NCI-H1105 treated with DMSO at 0.1 percent for 48 hours (cell line): Measurements from ENCODE around the gene URI1.

Source experiments
- DNase-seq: peaks from one replicate; lab custom pipeline; 2025; lab: John Stamatoyannopoulos, UW

The URI1 gene

DNA sequence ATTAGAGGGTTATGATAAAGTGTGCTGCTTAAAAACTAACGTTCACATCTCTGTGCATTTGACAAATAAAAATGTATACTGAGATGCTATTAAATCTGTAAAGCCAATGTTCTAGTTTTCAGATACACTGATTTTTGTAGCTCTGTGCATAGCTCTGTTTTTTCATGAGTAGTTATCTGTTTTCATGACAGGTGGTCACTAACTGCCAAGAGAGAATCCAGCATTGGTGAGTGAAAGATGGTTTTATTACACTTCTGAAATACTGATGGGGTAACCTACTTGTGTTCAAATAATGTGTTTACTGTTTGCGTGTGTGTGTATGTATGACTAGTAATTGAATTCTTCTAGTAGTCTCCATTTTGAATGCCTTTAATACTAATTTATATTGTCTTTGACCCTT, 29.0 kb downstream of the URI1 start:
- DNase-seq: no peak

DNA sequence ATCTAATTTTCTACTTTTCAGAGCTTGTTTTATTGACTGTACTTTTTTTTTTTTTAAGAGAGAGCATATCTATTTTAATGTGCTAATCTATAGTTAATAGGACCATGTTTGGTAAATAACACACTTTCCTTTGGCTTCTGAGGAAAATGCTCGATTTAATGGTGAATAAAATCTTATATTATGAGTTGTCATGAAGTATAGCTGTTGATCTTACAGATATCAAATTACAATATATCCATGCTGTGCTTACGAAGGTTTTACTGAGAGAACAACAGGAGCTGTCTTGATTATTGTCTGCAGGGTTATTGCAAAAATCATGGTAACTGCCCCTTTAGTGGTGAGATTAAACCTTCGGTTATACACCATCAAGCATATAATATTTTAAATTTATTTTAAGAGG, 29.6 kb downstream of the URI1 start:
- no peak for DNase-seq

DNA sequence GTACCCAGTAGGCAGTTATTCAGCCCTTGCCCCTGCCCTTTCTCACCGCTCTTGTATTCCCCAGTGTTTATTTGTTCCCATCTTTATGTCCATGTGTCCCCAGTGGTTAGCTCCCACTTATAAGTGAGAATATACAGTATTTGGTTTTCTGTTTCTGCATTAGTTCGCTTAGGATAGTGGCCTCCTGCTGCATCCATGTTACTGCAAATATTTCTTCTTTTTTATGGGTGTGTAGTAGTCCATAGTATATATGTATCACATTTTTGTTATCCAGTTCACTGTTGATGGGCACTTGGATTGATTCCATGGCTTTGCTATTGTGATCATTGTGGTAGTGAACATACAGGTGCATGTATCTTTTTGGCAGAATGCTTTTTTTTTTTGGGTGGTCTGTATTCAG, 32.7 kb downstream of the URI1 start:
- no peak for DNase-seq

GRCh38 chr19:29976151-29976943, 34.3 kb downstream of the URI1 start:
- no peak for DNase-seq

DNA sequence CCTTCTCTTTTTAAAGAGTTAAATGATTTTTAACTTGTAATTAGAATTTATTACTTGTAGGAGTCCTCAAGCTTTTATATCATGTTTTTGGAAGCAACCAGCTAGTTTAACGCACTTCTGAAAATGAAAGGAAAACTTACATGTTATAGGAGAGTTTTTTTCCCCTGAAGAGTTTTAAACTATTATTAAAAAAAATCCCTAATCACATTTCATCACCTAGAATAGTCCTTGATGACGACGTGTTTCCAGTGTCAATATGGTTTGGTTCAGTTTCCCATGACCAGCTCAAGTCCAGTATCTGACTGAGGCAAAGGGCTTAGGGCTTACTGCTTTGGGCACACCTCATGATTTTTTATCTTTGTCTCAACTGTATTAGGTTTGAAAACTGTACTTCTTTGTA, 36.0 kb downstream of the URI1 start:
- DNase-seq: no peak

- DNase-seq: no peak
These were observed 41.5 kb downstream of the URI1 start for GRCh38 chr19:29983568-29983967.

- DNase-seq: no peak
These were observed 43.2 kb downstream of the URI1 start for GRCh38 chr19:29985196-29985595.

DNA sequence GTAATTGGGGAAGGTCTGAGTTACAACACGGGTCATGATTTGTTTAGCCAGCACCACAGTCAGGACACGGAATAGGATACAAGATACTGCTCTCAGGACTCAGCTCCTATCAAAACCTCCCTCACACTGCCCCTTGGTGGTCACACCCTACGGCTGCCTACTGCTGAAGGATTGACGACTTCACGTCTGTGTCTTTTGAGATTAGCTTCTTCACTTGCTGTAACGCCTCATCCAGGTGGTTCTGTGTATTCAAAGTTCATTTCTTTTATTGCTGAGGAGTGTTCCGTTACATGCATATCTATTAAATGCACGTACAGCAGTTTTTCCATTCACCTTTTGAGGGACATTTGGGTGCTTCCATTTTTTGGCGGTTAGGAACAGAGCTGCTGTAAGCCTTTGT, 46.3 kb downstream of the URI1 start:
- DNase-seq: no peak

- DNase-seq: no peak
These were observed 50.3 kb downstream of the URI1 start for GRCh38 chr19:29992233-29992867.

DNA sequence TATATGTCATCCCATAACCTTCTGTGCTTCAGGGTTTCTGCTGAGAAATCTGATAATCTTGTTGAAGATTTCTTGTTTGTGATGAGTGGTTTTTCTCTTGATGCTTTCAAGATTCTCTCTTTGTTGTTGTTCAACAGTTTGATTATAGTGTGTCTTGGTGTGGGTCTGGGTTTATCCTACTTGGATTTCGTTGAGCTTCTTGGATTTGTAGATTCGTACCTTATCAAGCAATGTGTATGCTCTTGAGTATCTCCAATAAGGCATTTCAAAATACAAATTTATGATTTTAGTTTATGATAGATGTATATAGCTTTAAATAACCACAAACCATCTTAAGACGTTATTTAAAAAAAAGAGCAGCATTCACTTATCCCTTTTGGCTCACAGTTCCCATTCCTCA, 57.5 kb downstream of the URI1 start:
- DNase-seq: no peak

DNA sequence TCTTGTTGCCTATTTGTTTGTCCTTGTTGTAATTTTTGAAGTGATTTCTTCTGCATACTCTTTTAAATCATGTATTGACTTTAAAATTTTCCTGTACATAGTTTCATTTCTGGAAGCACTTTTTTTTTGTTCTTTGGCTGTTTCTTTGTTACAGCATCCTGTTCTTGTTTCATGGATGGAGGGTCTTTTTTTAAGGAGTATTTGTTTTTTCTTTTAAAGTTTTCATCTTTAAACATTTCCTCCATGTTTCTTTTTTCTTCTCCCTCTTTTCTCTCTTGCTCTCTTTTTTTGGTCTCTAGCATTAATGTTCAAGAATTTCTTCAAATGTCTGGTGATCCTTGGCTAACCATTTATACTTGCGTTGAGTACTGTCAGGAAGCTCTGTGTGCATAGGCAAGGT, 58.8 kb downstream of the URI1 start:
- DNase-seq: no peak

- DNase-seq: no peak
These were observed 59.3 kb downstream of the URI1 start for GRCh38 chr19:30001301-30001700.

GRCh38 chr19:30001791-30002190, 59.8 kb downstream of the URI1 start:
- no peak for DNase-seq

GRCh38 chr19:30003866-30004265, 61.8 kb downstream of the URI1 start:
- DNase-seq: no peak

- DNase-seq: no peak
These were observed 62.4 kb downstream of the URI1 start for GRCh38 chr19:30004403-30004802.

GRCh38 chr19:30006207-30006606, 64.2 kb downstream of the URI1 start:
- no peak for DNase-seq

GRCh38 chr19:30008169-30008568, 66.1 kb downstream of the URI1 start:
- no peak for DNase-seq

- DNase-seq: no peak
These were observed 67.0 kb downstream of the URI1 start for GRCh38 chr19:30009013-30009412.

GRCh38 chr19:30011051-30011578, 69.1 kb downstream of the URI1 start:
- DNase-seq: no peak

- DNase-seq: no peak
These were observed 72.7 kb downstream of the URI1 start for GRCh38 chr19:30014770-30015169.

DNA sequence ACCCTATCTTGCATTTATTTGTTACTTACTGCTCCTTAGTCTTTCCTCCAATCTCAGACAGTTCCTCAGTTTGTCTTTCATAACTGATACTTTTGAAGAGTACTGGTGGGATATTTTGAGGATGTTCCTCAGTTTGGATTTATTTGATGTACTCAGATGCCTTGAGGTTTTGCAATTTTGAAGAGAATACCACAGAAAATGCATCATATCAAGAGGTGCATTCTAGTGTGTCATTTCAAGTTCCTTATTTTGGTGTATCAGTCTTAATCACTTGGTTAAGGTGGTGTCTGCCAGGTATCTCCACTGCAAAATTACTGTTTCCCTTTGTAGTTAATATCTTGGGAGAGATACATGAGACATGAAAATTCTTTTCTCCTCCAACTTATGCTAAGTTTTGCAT, 75.1 kb downstream of the URI1 start:
- no peak for DNase-seq

DNA sequence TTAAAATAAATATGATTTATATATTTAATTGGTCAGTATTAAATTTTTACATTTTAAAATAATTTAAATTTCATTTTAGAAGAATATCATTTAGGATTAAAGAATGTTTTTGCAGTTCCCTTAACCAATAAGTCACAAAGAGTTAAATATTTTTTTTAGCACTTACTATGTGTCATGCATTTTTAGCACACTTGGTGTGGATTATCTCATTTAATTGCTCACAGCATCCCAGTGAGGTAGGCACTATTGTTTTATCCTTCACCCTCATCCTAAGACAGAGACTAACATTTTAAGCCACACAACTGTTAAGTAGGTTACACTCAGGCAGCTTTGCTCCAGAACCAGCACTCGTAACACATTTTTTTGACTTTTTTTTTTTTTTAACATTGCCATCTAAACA, 78.2 kb downstream of the URI1 start:
- no peak for DNase-seq

DNA sequence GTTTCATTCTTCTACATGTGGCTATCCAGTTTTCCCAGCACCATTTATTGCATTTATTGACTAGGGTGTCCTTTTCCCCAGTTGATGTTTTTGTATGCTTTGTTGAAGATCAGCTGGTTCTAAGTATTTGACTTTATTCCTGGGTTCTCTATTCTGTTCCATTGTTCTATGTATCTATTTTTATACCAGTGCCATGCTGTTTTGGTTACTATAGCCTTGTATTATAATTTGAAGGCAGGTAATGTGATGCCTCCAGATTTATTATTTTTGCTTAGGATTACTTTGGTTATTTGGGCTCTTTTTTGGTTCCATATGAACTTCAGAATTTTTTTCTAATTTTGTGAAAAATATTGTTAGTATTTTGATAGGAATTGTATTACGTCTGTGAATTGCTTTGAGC, 80.6 kb downstream of the URI1 start:
- DNase-seq: no peak

GRCh38 chr19:30023330-30023729, 81.3 kb downstream of the URI1 start:
- no peak for DNase-seq
